ENCODE data around the gene CNGA2.

Gene CNGA2

DNA sequence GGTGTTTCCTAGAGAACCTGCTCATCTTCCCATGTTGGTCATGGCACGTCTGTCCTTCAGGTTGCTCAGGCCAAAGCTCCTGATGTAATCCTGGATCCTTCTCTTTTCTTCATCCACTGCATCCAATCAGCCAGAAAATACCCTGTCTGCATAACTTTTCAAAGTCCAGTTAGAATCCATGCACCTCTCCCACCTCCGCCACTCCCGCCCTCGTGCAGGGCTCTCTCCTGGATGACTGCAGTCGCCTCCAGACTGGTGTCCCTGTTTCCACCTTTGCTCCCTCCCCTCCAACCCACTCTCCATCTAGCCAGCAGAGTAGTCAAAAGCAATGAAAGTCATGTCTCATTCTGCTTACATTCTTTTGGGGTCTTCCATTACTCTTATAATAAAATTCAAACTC, 16.0 kb downstream of the CNGA2 start:
- DNase-seq (ENCODE audit: low spot score) (no peak), FAIRE-seq (no peak)

DNA sequence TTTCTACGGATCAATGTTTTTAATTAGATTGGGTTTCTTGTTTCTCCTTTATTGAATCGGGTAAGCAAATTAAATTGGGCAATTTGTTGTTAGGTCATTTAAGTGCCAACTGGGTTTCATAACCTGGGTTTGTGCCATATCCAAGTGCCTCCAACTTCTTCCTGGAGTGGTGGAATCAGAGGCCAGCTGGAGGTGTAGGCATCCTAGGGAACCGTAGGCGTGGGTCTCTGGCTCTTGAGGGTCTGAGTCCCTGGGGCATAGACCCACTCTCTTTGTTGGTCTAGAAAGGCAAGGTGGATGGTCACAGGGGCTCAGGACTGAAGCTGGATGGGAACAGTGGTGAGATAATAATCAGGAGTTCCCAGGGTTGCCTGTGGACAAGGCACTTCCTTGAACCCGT, 18.3 kb downstream of the CNGA2 start:
- DNase-seq (ENCODE audit: low spot score) (no peak), FAIRE-seq (no peak)

DNA sequence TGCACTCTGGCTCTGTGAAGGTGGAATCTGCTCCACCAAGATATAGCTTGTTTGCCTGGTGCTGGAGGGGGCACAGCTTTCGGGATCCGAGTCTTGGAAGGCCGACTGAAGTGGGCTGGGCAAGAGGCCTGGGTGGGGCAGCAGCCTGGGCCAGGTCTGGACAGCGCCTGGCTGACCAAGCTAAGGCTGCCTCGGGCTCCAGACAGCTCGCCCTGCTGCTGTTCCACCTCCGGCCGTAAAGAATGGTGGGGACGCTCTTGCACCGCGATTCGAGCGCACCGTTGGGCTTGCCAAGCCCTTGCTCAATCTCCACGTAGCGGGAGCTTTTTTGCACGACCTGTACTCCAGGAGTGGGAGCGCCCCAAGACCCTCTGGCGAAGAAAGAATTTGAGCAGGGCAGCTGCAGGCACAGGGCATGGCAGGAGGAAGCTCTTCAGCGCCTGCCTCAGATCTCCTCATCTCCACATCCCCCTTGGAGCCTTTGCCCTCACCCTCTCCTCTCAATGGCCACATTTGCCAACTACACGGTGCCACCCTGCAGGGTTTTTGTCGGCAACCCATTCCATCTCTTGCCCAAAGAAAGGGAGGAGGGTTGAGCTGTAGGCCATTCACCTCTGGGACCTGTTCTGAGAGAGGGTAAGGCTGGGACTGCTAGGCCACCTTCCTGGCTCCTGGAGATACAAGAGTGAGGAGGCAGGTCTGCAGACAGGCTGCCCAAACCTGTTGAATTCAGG, 18.9 kb downstream of the CNGA2 start:
- DNase-seq (ENCODE audit: low spot score) = peak; percentile 21
- no peak for FAIRE-seq

DNA sequence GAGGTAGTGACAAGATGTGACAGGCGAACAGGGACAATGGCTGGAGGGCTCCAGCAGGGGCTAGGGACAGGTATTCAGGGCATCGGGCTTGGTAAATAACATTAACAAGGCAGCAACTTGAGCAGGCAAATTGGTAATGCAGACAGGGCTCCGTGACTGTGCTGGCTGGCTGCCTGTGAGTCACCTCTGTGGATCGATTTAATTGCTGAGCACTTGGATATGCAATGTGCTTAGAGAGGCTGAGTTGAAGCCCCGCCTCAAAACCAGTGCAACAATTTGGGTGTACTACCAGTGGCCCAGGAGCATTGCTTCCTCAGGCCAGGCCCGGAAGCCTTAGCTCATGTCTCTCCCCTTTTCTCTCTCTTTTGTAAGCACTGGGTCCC, 19.5 kb downstream of the CNGA2 start:
- no peak for FAIRE-seq
- peak; percentile 18 for DNase-seq (ENCODE audit: low spot score)

DNA sequence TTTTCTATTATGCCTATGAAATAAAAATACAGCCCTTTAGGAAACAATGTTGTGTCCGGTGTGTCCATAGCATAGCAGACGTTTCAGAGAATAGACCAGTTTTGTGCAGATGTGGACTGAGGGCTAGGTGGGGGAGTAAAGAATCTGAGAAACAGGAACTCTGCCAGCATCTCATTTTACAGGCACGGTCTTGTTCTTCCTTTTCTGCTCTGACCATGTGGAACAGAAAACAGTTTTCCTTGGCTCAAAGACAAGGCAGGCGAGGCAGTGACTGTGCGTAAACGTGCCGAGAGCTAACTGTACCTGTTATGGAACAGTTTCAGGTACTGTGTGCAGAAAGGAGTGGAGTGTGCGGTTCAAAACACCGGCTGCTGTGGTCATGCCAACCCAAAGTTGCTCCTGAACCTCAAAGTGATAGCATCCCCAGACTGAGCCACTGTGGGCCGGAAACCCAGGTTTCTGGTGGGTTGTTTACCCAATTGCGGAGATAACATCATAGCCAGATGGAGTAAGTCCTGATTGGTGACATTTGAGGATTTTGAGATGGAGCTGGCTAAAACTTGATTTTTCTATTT, 20.2 kb downstream of the CNGA2 start:
- DNase-seq (ENCODE audit: low spot score) (no peak), FAIRE-seq (no peak)

DNA sequence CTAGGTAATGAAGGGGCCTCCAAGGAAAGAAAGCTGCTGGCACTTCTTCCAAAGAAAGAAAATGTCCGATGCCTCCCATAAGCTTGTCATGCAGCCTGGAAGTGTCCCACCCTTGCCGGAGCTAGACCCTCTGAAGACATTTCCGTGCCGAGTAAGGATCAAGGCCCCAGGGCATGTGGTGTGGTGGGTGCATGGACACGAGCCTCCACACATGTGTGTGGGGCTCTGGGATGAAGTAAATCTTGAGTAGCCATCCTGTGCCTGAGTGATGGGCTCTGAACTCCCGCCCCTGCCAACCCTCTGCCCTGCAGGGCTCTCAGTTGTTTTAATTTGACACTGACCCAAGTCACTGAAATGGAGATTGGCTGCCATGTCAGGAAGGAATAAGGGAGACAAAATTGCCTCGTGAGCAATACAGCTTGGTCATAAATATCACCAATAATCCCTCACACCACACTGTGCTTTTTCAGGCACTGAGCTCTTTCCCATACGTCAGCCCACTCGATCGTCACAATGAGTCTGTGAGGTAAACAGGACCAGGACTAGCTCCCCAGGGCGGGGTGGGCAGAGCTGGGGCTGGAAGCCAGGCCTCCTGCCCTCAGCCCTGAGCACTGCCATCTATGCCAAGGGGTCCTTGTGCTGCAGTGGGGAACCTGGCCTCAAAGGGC, 24.6 kb downstream of the CNGA2 start:
- DNase-seq (ENCODE audit: low spot score) = no peak
- FAIRE-seq = no peak

DNA sequence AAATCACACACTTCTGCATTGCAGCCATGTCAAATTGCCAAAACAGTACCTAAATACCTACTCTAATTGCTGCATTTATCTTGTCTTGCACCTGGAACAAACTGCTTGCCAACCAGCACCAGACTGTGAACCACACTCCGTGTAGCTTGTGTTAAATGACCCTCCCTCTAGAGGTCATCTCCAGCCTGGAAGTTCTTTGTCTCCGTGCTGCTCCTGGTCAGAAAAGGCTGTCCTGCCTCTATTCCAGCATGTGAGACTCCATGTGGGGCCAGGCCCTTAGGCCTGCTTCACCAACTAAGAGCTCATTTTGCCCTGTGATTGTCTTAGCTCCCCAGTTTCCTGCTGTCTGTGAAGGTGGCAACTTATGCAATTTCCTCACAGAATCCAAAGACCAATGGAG, 28.3 kb downstream of the CNGA2 start:
- DNase-seq (ENCODE audit: low spot score) (no peak), FAIRE-seq (no peak)

DNA sequence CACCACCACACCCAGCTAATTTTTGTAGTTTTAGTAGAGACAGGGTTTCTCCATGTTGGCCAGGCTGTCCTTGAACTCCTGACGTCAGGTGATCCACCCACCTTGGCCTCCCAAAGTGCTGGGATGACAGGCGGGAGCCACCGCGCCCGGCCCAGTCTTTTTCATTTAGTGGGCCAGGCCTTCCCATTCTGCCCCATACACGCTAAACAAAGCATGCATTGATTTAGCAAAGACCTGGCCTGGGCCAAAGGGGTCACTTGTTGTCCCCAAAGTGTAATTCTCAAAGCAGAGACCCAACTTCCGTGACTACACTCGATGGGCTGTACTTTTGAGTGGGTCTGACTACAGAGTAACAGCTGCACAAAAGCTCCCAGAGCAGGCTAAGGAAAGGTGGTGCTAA, 29.2 kb downstream of the CNGA2 start:
- no peak for DNase-seq (ENCODE audit: low spot score)
- FAIRE-seq = no peak

DNA sequence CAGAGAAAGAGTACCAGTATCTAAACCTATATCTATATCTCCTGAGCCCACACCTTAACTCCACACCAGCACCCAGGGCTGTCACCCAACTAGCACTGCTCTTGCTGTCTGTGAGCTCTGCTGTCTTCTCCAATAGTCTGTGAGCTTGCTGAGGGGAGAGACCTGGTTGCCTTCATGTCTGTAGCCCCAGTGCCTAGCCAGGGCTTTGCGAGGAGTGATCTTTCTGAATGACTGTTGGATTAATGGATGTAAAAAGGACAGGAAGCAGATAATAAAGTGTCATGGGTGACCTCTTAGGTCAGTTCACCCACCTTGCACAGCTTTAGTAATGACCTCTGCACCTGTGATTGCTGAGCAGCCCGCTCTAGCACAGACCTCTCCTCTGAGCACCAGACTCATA, 30.5 kb downstream of the CNGA2 start:
- no peak for FAIRE-seq
- no peak for DNase-seq (ENCODE audit: low spot score)

DNA sequence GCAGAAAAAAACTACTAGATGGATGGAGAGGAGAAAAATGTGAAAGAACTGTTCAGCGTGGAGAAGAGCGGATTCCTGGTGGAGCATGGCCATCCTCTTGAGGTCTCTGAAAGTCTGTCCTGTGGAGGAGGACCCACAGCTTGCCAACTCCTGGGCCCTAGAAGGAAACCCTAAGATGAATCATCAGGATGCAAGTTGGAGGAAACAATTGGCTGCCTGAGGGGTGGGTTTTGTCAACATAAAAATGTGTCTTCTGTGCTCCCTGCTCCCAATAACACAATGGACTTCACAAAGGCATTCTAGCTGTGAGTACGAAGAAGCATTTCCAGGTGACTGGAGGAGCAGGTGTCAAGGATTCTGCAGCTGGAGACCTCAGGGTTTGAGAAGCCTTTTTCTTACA, 37.2 kb downstream of the CNGA2 start:
- DNase-seq (ENCODE audit: low spot score) = no peak
- no peak for FAIRE-seq

DNA sequence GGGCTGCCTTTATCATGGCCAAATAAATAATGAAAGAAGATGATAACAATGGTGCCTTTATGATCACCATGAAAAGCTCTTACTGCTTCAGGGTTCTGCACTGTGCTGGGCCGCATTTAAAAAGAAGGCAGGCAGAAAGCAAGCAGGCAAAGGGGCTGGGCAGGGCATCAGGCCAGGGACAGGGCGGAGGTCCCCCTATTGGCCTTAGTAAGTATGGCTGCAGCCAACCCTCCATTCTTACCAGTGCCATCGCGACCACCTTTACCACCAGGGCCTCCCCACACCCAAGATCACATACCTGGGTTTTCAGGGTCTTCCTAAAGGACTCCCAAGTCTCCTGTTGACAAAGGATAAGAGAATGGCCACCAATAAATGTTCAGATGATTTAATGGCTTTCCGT, 38.9 kb downstream of the CNGA2 start:
- no peak for FAIRE-seq

DNA sequence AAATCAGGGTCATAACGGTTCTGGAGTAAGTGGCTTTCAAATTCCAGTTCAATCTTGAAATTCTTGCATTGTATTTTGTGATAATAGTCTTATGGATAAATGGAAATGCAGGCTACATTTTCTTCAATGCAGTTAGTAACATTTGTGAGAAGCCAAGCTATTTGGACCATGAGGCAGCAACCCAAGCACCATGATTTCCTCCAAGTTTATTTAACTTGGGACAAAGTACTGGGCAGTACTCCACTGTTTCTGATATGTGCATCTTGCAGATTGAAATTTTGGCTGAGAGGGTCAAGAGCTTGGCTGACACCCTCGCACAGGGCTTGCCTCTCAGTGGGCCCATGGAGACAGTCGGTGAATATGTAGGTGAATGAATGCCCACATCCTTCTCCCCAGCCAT, 39.9 kb downstream of the CNGA2 start:
- no peak for FAIRE-seq
- no peak for DNase-seq (ENCODE audit: low spot score)

More for the DNA sequence above, 38.9 kb downstream of the CNGA2 start:
- DNase-seq (ENCODE audit: low spot score) = no peak

DNA sequence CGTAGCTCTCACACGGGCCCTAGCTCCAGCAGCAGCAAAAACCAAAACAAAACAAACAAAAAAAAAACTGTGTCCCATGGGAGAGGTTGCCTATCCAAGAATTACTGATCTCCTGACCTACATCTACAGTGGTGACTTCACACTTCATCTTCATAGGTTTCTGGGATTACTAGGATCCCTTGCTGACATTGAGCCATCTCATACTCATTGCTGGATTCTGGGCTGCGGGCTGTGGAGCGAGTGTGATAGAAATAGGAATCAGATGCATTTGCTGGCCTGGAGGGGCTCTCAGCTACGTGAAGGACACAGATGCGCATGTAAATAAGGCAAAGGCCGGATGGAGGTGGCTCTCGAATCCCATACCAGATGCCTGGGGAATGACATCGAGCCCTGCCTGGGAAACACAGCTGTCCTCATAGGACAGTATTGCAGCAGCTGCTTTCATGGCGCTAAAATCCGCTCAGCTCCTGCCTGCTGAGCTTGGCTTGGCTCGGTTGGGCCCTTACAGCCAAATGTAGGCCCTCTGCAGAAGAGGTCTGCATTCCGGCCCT, 41.7 kb downstream of the CNGA2 start:
- FAIRE-seq (no peak), DNase-seq (ENCODE audit: low spot score) (no peak)

DNA sequence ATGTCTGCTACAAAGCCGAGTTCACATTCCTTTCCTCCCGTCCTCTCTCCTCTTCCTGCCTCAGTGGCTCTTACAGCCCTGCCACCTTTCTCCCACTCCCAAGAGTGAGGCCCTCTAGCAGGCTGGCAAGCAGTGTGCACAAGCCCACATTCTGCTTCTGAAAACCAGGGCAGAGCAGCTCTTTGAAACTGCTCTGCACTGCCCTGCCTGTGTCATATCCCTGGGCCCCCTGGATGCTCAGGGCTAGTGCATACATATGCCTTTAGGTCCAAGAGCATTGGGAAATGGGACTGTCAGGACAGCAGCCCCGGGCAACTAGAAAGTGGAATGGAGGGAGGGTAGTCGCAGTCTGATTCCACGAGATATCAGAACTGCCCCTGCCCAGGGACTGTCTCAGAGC, 42.4 kb downstream of the CNGA2 start:
- no peak for FAIRE-seq

DNA sequence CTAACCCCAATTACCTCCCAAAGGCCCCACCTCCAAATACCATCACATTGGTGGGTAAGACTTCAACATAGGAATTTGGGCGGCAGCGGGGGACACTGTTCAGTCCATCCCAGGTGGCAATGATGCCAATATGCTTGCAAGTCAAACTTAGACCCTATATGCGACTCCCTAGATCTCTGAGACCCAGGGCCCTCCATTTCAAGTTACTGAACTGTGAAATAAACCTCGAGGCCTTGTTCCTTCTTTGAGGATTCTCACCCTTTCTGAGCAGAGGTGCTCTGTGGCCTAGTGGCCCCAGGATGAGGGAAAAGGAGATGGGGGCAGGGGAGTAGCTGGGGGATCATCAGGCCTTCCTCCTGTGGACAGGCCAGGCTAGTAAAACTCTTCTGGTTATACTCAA, 44.7 kb downstream of the CNGA2 start:
- DNase-seq (ENCODE audit: low spot score) (no peak), FAIRE-seq (no peak)

More for the DNA sequence above, 42.4 kb downstream of the CNGA2 start:
- no peak for DNase-seq (ENCODE audit: low spot score)

DNA sequence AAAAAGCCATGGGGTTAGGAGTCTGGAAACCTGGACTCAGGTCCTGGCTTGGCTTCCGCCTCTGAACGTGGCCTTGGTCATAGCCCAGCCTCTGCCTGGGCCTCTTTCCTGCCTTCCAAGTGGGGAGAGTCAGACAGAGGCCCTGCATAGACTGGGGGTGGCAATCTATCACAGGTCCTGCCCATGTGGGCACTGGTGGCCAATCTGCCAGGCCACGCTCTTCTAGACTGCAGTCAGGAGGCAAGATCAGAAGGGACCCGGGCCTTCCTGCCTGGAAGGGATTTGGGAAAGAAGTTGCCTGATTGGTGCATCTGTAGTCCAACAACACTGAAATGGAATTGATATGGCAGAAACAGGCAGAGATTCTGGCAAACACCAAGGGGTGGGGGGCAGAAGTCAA, 46.1 kb downstream of the CNGA2 start:
- FAIRE-seq (no peak), DNase-seq (ENCODE audit: low spot score) (no peak)

DNA sequence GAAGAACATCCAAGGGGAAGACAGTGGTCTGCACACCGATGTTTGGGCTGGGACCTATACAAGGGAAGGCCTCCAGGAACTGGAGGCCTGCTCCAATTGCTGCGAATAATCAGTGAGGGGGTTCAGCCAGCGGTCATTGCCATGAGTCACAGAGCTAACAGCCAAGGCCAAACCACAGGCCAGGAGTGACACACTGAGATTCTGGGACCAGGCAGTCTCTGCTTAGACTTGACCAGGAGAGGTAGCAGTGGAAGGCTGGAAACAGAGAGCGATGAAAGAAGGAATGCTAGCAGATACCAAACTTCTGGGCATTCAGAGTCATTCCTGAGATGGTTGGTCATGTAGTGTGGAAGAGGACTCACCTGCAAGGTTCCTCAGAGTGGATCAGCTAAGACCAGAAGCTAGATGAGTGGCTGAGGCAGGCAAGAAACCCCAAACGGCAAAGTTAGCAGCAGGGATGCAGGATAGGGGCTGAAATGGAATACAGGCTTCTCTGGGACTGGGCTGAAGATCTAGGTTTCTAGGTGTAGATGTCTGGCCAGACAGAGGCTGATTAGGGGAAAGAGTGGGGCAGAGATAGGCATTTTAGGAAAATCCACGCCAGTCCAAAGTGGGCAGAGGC, 54.7 kb downstream of the CNGA2 start:
- FAIRE-seq = peak; percentile 97
- peak; percentile 88 for DNase-seq (ENCODE audit: low spot score)

DNA sequence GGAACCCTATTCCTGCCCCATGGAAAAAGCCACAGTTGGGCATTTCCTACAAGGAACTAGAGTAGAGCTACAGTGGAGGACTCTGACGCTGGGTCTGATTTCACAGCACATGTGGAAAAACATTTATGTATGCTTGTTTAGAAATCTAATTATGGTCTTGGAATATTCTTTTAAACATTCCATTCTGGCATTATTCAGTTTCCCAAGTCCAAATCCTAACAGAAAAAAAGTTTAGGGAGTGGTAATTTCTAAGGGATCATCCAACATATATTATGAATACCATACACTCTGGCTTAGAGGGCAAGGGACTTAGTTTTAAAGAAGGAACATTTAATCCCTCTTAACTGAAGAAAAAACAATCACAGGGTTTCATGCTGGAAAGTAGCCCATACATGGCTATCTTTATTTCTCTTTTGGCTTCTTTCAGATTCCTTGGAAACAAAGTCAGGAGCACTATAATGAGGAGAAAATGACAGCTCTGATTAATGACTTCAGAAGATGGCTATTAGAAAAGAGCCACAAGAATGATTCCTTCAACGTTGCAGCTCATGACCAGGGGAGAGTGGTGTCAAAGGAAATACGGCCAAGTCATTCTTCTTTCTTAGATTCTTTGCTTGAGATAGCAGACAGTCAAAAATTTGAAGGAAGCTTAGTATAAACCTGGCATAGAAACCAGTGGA, 56.1 kb downstream of the CNGA2 start:
- no peak for FAIRE-seq
- DNase-seq (ENCODE audit: low spot score) = no peak

DNA sequence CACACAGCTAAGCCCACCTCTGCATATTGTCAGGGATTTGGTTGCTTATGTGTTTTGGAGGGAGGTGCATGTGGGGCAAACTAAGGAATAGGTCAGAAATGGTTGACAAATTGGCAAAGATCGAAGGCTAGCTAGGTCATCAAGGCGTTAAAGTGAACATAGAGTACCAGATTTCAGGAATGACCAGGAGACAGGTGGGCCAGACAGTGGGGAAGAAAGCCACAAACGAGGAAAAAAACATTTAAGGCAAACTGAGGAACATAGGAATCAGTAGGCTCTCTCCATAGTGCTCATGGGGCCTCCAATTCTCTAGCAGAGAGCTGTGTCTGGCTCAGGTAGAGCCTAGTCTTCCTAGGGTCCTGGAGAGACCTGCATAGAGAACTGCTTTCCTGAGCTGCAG, 57.4 kb downstream of the CNGA2 start:
- DNase-seq (ENCODE audit: low spot score) (no peak), FAIRE-seq (no peak)

DNA sequence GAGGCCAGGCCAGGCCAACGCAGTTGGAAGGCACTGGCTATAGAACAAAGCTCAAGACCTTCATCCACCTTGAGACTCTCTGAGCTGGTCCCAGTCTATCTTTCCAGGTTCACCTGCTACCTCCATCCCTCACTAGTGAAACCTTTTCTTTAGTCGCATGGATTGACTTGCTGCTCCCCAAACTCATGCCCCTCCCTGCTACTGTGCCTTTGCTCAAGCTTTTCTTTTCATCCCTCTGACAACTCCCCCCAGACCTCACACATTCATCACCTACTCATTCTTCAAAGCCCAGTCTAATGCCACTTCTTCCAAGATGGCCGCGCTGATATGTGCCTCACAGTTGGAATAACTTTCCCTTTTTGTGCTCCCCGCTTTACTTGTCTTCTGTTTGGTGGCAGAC, 58.0 kb downstream of the CNGA2 start:
- DNase-seq (ENCODE audit: low spot score) (no peak), FAIRE-seq (no peak)

DNA sequence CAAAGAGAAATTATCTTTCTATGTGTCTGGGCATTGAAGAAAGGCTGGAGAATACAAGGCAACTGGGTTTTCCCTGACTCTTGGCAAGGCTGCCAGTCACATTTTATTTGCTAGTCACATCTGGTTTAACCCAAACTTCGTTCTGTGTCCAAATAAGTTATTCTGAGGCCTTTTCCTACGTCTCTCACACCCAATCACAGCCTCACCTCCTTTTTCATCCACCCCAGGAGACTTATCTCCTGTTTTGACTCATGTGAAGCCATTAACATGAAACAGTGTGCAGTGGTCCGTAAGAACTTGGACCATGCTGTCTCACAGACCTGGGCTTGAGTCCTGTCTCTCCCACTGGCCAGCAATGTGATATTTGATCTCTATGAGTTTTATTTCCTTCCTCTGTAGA, 59.3 kb downstream of the CNGA2 start:
- DNase-seq (ENCODE audit: low spot score) = no peak
- no peak for FAIRE-seq

Measured in RCC 7860 (cell line).